ENCODE data around the gene TLK1. TPM values are rescaled to one million over a fixed set of nuclear protein-coding genes. Genes with fewer than 3 reads are reported as not detected.

Gene TLK1
- total RNA-seq, 1 donor from 2014 or later = 11.8 TPM

DNA sequence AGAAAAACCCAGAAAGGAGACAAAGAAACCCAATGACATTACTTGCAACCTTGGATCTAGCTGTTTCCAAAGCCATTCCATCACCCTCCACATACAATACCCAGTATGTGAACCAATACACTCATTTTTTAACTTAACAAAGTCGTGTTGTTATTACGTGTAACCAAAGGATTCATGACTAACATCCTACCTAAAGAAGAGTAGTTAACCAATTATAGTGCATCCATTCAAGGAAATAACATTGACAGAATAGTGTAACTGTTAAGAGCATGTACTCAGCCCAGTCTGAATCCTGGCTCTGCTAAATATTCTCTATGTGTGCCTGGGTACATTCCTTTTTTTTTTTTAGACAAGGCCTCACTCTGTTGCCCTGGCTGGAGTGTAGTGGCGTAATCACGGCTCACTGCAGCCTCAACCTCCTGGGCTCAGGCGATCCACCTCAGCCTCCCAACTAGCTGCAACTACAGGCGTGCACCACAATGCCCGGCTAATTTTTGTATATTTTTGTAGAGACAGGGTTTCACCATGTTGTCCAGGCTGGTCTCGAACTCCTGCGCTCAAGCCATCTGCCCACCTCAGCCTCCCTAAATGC lies 9.9 kb downstream of the TLK1 start:
- TF ChIP-seq, protein P1, sequence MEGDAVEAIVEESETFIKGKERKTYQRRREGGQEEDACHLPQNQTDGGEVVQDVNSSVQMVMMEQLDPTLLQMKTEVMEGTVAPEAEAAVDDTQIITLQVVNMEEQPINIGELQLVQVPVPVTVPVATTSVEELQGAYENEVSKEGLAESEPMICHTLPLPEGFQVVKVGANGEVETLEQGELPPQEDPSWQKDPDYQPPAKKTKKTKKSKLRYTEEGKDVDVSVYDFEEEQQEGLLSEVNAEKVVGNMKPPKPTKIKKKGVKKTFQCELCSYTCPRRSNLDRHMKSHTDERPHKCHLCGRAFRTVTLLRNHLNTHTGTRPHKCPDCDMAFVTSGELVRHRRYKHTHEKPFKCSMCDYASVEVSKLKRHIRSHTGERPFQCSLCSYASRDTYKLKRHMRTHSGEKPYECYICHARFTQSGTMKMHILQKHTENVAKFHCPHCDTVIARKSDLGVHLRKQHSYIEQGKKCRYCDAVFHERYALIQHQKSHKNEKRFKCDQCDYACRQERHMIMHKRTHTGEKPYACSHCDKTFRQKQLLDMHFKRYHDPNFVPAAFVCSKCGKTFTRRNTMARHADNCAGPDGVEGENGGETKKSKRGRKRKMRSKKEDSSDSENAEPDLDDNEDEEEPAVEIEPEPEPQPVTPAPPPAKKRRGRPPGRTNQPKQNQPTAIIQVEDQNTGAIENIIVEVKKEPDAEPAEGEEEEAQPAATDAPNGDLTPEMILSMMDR (IDR thresholded peaks at IDR 0.05; ENCODE audit: insufficient read depth, low read length, severe bottlenecking) = no peak
- DNase-seq (ENCODE audit: low read depth) = no peak
- H3K4me3 ChIP-seq (ENCODE audit: low read depth, low read length) = no peak overlapping the region
- no peak for FAIRE-seq
- H3K27me3 ChIP-seq (ENCODE audit: control insufficient read depth, insufficient read depth, low read length) = no peaks in the 10 kb centered on the region
- no peaks in the 10 kb centered on the region for H3K36me3 ChIP-seq (ENCODE audit: control insufficient read depth, insufficient read depth, low read length)

DNA sequence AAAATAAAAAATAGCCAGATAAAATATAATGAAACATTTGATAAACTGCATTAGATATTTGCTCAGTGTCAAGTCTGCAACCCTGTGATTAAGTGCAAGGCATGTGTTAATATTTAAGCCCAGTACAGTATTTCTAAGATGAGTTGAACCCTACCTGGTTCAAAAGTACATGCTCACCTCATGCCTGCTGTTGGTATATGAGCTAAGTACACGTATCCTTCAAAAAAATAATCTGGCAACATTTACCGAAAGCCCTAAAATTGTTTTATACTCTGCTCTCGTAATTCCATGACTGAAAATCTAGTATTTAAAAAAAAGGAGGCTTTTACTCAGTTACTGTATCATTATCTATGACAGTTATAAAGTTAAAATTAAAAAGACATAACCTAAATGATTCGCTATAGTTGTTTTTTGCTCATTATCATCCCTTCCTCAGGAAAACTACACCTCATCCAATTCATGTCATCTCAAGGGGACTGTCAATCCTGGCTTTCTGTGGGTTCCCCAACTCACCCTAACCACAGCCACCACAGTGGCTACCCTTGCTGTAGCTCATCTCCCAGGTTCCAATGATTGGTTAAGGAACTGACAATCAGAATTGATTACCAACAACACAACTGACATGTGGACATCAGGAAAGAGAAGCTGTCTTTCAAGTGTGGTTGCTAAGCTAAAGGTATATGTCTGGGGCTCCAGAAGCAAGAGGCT lies 10.6 kb downstream of the TLK1 start:
- FAIRE-seq = no peak
- DNase-seq (ENCODE audit: low read depth) = no peak
- TF ChIP-seq, protein P1 (IDR thresholded peaks at IDR 0.05; ENCODE audit: insufficient read depth, low read length, severe bottlenecking) = no peak
- H3K4me3 ChIP-seq (ENCODE audit: low read depth, low read length) = no peak overlapping the region
- no peaks in the 10 kb centered on the region for H3K36me3 ChIP-seq (ENCODE audit: control insufficient read depth, insufficient read depth, low read length)
- H3K27me3 ChIP-seq (ENCODE audit: control insufficient read depth, insufficient read depth, low read length) = no peaks in the 10 kb centered on the region

DNA sequence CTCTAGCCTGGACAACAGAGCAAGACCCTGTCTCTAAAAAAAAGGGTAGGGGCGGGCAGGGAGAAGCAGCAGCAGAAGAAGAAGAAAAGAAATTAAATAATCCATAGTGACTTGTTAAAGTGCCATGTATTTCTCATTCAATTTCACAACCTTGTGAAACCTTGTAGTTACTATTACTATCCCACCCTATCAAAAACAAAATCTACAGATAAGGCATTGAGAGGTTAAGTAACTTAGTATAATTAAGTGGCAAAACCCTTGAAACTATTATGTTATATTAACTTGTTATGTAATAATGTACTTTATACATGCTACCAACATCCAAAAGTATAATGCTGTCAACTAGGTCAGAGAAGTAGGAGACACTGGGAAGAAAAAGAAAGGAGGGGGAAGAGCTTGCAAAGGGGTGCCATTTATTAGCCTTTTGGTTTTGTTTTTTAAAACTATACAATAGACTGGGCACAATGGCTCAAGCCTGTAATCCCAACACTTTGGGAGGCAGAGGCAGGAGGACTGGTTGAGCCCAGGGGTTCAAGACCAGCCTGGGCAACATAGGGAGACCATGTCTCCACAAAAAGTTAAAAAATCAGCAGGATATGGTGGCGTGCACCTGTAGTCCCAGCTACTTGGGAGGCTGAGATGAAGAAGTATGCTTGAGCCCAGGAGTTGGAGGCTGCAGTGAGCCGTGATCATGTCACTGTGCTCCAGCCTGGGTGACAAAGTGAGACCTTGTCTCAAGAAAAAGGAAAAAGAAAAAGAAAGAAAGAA lies 11.3 kb downstream of the TLK1 start:
- TF ChIP-seq, protein P1 (IDR thresholded peaks at IDR 0.05; ENCODE audit: insufficient read depth, low read length, severe bottlenecking) = no peak
- no peaks in the 10 kb centered on the region for H3K27me3 ChIP-seq (ENCODE audit: control insufficient read depth, insufficient read depth, low read length)
- FAIRE-seq = no peak

DNA sequence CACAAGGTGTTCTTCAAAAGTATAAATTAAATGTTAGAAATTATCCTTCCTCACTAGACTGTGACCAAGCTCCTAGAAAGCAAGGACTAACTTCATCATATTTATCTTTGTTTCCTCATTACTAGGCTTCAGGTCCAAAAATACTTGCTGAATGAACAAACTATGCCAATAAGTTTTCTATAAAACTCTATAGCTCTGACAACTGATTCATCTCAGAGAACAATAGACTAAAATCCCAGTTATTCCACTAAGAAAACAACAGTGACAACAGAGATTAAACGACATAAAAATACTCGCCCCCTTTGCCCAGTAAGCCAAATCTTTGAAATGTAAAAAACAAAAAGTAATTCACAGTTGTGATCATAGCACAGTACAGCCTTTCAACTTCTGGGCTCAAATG lies 13.6 kb downstream of the TLK1 start:
- Histone ChIP-seq H3K4me3 (ENCODE audit: low read depth, low read length) (no peak overlapping the region), H3K36me3 (ENCODE audit: control insufficient read depth, insufficient read depth, low read length) (no peaks in the 10 kb centered on the region), H3K27me3 (ENCODE audit: control insufficient read depth, insufficient read depth, low read length) (no peaks in the 10 kb centered on the region)
- DNase-seq (ENCODE audit: low read depth) = no peak
- FAIRE-seq = no peak
- TF ChIP-seq, protein P1 (IDR thresholded peaks at IDR 0.05; ENCODE audit: insufficient read depth, low read length, severe bottlenecking) = no peak

More for the DNA sequence above, 11.3 kb downstream of the TLK1 start:
- DNase-seq (ENCODE audit: low read depth) = no peak
- no peak overlapping the region for H3K4me3 ChIP-seq (ENCODE audit: low read depth, low read length)
- no peaks in the 10 kb centered on the region for H3K36me3 ChIP-seq (ENCODE audit: control insufficient read depth, insufficient read depth, low read length)

DNA sequence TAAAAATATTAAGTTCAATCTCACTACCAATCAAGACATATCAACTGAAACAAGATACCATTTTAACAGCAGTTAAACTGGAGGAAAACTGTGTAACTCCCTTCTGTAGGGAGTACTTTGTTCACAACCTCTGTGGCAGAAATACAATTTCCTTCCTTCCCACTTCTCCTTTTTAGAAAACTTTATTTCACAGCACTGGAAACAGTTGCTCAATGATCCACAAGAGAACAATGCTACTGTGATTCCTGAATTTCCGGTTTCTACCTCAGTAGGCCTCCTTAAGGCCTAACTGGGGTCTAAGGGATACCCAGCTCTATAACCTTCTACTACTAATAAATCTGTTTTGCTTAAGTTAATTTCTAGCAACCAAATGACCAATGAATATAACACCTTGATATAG lies 14.1 kb downstream of the TLK1 start:
- Histone ChIP-seq H3K27me3 (ENCODE audit: control insufficient read depth, insufficient read depth, low read length) (no peaks in the 10 kb centered on the region), H3K36me3 (ENCODE audit: control insufficient read depth, insufficient read depth, low read length) (no peaks in the 10 kb centered on the region), H3K4me3 (ENCODE audit: low read depth, low read length) (no peak overlapping the region)
- TF ChIP-seq, protein P1 (IDR thresholded peaks at IDR 0.05; ENCODE audit: insufficient read depth, low read length, severe bottlenecking) = no peak
- FAIRE-seq = no peak
- DNase-seq (ENCODE audit: low read depth) = peak; percentile 63
